RKO (cell line): ENCODE results near the gene DHFR.

Source experiments
- DNase-seq: peaks from one replicate; pipeline ENCODE4 v3.0.0-alpha.2; 2016; ENCODE audit warnings: low spot score

DHFR gene

DNA sequence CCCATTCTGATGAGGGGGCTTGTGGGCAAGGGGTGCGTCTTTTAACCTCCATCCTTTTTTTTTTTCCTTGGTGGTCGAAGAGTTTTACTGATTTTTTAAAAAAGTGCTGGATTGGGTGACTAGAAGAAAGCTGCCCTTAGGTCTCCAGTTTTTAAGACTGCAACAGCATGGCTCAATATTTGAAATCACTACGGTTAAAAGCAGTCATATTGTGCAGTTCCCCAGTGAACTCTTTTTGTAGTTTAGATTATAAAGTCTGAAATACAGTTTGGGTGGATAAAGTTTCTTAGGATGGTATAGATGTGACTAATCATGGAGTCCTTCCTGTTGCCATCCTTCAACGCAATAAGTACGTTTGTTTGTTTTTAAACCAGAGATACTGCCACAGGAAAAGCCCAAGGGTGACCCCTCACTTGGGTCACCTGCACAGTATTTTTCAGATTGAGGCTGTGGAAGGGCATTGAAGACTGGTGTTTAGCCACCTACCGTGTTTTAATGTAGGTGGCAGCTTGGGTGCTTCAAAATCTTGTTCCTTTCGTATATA, 520 bp upstream of the DHFR start:
- DNase-seq: peak; percentile 61

DNA sequence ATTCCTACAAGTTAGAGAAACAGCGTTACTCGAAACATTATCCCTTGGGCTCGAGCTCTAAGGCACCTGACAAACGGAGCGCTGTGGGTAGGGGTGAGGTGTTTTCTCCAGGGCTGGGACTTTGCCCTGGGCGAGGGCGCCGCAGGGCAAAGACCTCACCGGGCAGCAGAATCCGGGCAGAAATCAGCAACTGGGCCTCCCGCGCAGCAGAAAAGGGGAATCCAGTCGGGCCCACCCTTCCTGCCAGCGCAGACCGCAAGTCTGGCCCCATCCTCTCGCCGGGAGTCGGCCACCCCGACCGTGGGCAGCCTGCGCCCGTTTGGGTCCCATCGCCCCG, 761 bp downstream of the DHFR start:
- peak; percentile 26 for DNase-seq

DNA sequence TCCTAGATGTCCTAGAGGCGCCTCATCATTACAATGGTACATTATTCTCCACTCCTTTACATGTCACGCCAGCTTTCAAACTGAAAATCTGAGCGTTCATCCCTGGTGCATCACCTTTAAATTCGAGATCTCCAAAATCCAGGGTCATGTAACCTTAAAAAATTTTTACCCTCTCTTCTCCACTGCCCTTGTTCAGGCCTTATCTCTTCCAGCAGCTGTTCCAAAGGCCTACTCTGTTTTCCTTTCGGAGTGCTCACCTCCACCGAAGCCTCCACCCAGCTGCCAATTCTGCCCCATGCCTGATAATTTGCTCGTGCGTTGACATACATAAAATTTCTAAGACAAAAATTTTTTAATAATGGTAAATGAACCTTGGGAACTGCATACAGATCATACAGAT, 1.3 kb downstream of the DHFR start:
- no peak for DNase-seq

DNA sequence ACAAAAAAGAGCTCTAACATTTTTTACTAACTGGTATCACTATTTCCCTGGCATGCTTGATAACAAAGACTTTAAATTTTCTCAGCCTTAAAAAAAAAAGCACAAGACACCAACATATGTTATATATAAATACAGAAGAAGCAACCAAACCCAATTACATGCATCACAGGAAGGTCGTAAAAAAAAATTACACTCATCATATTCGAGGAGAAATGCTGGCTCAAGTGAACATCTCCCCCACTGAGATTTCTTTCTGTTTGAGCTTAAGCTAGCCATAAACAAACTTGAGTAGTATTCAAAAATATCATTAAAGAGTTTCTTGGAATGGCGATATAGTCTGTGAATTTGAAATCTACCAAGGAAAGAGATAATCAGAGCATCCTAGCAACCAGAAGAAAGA, 7.9 kb downstream of the DHFR start:
- DNase-seq: no peak

DNA sequence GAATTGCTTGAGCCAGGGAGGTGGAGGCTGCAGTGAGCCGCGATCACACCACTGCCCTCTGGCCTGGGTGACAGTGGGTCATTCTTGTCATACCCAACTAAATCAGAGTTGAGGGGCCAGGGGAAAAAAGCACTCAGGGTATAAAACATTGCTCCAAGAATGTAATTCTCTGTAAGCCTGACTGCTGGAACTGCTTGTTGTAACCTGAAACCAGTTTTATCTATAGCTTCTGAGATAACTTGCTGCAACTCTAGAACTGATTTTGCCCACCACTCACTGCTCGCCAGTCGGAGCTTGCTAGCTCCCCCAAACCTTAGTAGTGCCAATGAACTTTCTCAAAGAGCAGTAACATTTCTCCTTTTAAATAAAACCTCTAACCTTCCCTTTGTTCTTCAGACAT, 9.9 kb downstream of the DHFR start:
- no peak for DNase-seq

DNA sequence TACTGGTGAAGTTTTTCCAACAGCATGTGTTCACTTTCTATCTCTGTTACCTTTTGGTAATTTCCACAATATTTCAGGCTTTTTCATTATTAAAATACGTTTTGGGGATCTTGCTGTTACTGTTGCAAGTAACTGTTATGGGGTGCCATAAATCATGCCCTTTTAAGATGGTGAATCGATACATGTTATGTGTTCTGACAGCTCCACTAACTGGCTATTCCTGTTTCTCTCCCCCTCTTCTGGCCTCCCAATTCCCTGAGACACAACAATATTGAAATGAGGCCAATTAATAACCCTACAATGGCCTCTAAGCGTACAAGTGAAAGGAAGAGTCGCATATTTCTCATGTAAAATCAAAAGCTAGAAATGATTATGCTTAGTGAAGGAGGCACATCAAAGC, 13.4 kb downstream of the DHFR start:
- no peak for DNase-seq

DNA sequence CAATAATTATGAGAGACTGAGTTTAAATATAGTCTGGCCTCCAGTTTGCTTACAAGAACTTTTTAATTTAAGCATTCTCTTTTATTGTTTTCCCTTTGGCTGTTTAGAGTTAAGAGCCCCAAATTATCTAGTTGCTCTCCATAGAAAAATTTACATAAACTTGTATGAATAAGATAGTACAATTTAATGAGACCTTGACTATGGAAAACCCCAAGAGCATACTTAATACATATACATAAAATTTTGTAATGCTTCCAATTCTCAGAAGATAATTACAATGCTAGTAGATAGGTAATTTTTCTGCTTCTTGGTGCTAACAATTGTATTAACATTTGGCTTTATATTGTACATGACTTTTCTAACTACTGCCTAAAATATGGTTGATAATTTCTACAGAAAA, 20.6 kb downstream of the DHFR start:
- no peak for DNase-seq

DNA sequence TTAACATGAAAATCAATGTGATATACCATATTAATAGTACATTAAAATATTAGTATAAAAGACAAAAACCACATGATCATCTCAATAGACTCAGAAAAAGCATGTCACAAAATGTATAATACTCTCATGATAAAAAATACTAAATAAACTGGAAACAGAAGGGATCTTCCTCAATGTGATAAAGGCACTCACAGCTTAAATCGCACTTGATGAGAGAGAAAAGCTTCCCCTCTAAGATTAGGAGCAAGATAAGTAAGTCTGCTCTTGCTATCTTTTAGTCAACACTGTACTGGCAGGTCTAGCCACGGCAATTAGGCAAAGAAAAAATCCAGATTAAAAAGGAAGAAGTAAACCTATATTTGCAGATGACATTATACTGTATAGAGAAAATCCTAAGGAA, 22.1 kb downstream of the DHFR start:
- DNase-seq: no peak

DNA sequence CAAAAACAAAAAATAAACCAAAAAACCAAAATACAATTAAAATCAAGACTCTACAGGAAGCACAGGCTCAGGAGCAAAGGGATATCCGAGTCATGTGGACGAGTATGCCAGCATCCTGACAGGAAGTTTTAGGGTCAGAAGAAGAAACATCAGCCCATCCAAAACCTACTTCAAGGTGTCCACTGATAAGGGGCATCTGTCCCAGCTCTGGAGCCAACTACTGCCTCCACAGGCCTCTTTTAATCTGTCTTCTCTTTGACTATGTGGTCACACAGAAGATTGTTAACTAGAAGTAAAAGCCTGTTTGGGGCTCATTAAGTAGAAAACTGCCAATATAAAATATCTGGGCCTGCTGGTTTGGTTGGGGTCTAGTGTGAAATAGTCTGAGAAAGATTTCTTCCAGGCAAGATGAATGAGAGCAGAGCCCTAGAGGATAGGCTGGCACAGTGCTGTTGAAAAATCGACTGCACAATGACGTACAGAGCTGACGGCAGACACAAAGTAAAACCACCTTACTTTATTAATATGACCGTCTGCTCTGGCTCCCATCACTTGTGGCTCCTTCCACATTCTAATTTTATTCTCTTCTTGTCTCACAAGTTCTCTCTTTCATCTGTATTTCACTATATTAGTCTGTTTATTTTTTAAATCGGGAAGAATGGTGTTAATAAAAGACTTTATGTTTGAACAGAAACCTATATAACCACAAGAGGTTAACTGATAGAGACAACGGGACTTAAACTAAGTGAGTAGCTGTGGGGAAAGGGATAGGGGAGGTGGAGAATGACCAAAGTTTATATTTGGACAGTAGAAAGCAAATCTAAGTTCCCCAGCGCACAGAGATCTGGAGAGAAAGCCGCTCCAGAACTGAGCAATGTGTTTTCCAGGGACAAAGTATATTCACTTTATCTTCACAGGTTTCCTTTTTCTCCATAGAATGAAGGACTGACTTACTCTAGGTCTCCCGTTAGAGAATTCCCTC, 23.2 kb downstream of the DHFR start:
- no peak for DNase-seq

DNA sequence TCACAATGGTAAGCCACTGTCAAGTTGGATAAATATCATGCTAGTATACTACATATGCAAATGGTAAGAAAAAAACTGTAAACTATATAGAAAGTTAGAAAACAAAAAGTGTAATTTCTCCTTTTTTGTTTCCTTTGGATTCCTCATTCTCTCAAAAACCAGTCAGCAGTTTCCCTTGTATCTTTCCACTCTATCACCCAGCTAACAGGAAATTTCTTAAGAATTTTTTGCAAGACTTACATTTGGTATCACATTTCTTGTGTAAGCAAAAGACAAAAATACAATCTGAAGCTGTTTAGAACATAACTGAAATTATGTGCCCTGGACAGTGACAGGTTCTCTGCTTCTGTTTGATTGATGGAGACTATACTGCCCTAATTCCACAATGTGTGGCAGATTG, 25.5 kb downstream of the DHFR start:
- no peak for DNase-seq

DNA sequence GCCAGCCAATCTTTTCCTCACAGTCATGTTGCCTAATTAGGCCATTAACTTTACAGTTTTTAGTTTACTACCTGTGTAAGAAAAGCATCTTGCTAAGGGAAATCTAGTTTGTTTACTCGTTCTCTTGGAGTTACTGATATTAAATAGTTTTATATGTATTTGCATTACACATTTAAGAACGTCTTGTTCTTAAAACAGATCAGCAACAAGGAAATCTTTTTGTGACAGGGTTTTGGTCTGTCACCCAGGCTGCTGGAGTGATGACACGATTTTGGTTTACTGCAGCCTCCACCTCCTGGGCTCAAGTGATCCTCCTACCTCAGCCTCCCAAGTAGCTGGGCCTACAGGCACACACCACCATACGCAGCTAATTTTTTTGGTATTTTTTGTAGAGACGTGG, 29.6 kb downstream of the DHFR start:
- DNase-seq: no peak

DNA sequence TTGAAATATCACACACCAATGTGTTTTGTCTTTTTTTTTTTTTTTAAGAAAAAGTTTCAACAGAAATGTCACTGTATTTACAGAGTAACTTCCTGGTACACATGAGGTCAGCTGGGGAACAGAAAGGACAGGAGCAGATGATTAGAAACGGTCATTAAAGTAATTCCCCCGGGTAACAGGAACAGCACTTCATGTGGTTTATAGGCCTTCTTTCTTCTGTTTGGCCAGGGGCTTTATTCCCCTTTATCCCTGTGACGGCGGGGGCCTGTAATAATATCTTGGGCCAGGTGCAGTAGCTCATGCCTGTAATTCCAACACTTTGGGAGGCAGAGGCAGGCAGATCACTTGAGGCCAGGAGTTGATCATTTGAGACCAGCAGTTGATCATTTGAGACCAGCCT, 30.8 kb downstream of the DHFR start:
- DNase-seq: no peak

DNA sequence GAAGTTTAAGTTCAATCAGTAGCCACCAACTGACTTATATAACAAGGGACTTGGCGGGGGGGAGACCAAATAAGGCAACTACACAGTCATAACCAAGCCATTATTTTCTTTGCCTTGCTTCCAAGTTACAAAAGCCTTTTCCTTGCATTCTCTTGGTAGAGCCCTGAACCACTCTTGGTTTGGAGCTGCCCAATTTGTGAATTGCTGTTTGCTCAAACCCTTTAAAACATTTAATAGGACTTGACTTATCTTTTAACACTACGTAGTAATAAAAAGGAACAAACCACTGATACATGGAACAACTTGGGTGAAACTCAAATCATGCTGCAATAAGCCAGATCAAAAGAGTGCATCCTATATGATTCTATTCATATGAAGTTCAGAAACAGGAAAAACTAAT, 32.0 kb downstream of the DHFR start:
- DNase-seq: no peak

DNA sequence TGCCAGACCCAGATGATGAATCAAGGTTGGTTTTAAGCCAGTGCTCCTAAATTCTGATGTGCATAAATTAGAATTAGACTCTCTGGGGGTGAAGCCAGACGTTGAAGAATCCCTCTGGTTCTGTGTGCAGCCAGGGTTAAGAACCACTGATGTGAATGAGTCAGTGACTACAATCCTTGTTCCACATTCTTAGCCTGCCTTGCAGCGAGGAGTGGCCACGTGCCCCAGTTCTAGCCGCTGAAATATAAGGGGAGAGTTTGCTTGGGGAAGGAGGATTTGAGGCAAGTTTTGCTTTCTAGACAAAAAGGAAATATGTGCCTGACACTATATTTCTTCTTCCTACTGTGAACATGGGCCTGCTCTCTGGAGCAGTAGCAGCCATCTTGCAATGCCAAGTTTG, 34.6 kb downstream of the DHFR start:
- no peak for DNase-seq

DNA sequence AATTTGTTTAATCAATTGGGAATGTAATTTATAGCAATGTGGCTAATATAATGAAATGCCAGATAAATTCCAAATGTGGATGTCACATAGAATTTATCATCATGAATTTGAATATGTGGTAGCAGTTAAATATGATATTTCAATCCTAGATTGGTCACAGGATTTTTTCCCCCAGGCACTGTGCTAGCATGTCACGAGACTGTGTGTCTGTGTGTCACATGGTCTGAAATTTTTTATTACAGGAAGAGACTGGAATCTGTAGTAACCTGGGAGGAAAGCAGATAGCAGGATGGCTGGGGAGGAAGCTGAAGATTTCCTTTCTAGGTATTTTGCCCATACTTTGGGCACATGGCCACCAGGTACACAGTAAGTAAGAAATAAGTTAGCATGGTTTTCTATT, 35.7 kb downstream of the DHFR start:
- no peak for DNase-seq

DNA sequence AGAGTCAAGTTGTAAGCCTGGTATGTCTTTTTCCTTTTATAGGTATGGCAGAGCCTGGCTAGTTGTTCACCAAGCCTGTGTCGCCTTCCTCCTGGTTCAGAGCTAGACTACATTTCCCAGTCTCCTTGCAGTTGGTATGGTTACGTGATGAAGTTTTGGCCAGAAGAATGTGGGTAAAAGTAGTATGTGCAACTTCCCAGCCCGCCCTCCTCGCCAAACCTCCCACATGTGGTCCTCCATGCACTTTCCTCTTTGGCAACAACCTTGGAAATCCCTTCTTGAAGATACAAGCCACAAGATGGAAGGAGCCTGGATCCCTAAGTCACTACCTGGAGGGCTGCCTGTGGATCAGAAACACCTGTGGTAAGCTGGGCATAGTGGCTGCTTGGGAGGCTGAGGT, 36.3 kb downstream of the DHFR start:
- no peak for DNase-seq

DNA sequence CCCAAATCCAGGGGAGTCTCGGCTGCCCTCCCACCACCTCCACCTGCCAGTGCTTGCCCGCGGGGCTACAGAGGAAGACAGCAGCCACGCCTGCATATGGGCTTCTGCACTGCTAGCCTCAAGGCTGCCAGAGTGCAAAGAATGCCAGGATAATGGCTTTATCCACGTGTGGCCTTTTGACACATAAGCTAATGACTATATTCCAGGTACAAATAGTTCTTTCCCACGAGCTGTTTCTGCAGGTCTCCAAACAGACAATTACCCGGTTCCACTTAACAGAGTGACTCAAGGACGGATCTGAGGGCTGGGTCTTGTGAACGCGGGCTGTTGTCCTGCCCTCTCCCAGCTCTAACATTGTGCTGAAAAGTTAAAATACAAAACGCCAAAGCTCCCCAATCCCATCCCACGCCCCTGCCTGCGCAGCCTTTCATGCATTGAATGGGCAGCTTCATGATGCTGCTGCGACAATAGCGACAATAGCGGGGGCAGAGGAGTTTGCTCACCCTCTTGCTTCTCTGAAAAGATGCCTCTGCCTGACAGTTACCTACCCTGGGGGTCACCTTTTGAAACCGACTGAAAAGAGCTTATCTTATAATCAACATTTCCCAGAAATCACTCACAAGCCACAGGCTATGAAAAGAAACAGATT, 39.4 kb downstream of the DHFR start:
- DNase-seq: no peak

DNA sequence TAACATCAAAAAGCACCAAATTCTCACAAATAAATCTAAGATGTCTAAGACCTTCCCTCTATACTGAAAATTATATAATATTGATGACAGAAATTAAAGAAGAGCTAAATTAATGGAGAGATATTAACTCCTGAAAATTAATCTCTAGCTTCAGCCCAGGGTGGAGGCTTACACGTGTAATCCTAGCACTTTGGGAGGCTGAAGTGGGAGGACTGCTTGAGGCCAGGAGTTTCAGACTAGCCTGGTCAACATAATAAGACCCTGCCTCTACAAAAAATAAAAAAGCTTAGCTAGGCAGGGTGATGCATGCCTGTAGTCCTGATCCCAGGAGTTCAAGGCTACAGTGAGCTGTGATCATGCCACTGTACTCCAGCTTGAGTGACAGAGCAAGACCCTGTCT, 45.1 kb downstream of the DHFR start:
- no peak for DNase-seq

DNA sequence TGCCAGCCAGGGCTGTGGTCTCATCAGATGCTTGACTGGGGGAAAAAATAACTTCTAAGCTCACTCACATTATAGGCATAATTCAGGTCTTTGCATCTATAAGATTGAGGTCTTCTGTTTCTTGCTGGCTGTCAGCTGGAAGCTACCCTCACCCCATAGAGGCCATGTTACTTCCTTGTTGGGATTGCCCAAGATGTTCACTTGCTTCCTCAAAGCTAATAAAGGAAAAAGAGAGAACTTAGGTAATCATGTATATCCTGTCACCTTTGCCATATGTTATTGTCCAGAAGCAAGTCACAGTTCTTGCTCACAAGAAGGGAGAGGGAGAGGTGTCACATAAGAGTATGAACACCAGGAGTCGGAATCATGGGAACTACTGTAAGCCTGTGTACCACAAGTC, 46.1 kb downstream of the DHFR start:
- DNase-seq: no peak

DNA sequence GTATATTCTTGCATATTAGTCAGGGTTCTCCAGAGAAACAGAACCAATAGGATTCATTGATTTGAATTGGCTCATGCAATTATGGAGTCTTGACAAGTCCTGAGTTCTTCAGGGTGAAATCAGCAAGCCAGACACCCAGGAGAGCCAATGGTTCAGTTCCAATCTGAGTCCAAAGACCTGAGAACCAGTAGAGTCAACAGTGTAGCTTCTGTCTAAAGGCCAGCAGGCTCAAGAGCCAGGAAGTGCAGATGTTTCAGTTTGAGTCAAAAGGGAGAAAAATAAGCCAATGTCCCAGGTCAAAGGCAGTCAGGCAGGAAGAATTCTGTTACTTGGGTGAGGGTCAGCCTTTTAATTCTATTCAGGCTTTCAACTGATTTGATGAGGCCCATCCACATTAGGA, 47.0 kb downstream of the DHFR start:
- DNase-seq: no peak

DNA sequence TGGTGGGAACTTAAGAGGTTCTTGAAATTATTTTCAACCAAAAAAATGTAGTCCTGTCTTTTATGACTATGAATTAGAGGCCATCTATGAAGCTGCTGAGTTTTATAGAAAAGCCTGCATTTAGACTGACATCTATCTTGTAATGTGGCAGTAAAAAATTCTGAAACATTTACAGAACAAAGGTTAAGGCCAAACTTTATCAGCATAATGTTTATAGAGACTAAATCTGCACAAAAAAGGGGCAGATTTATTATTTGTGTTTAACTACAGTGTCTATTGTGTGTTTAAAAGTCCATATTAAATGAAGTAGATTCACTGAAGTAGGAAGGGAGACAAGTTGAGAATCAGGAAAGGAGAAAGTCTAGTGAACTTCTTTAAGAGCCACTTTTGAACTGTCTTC, 47.4 kb downstream of the DHFR start:
- no peak for DNase-seq

DNA sequence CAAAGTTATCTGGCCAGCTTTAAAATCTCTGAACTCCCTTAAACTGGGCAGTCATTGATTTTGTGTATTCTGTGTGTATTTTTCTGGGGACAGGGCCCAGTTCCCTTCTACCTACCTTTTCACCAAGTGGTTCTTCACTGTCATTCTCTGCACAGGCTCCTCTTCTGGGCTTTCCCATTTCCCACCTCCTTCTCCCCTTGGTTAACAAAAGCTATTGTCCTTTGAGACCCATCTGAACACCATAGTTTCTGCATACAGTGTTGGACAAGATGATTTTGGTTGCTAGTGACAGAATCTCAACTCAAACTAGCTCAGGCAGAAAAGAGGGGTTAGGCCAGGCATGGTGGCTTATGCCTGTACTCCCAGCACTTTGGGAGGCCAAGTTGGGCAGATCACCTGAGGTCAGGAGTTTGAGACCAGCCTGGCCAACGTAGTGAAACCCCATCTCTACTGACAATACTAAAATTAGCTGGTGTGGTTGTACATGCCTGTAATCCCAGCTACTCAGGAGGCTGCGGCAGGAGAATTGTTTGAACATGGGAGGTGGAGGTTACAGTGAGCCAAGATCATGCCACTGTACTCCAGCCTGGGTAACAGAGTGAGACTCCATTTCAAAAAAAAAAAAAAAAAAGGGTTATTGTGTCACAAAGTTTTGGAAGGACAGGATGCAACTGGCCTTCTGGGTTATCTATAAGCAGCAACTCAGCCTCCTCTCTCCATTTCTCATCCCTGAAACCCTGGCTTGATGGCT, 53.7 kb downstream of the DHFR start:
- no peak for DNase-seq

DNA sequence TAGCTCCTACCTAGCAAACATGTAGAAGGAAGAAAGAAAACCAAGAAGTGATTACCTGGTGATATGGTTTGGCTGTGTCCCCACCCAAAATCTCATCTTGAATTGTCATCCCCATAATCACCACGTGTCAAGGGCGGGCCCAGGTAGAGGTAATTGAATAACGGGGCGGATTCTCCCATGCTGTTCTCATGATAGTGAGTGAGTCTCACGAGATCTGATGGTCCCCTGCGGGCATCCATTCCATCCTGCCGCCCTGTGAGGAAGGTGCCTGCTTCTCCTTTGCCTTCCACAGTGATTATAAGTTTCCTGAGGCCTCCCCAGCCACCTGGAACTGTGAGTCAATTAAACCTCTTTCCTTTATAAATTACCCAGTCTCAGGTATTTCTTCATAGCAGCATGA, 57.3 kb downstream of the DHFR start:
- DNase-seq: no peak
